ENCODE measurements around the gene DSE. TPM values are rescaled to one million over a fixed set of nuclear protein-coding genes. Genes with fewer than 3 reads are reported as not detected.
A peak's percentile ranks its signal among the peaks of the same experiment; 100 is the strongest.

DSE gene
- total and polyA plus RNA-seq, 2 donors (not counting 1 experiment from before 2014, with no cell fraction given), result 8.3 to 8.6 TPM

DNA sequence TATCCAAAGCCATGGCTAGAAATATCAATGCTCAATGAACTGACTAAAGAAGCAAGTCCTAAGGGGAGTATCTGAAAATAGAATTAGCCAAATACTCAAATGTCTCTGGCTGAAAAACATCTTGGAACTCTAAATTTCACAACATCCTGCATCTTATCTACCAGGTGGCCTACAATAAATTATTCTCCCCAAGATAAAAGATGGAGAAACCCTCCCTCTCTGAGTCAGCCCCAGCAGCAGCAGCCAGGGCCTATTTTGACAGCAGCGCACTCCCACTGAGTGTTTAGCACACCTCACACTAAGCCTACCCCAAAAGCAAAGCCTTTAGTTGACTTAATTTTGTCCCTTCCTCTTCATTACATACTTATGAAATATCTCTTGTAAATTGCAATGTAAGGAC lies 96.3 kb downstream of the DSE start:
- no peak overlapping the region for H3K9ac ChIP-seq (ENCODE audit: low read length)
- TF ChIP-seq, protein P1, sequence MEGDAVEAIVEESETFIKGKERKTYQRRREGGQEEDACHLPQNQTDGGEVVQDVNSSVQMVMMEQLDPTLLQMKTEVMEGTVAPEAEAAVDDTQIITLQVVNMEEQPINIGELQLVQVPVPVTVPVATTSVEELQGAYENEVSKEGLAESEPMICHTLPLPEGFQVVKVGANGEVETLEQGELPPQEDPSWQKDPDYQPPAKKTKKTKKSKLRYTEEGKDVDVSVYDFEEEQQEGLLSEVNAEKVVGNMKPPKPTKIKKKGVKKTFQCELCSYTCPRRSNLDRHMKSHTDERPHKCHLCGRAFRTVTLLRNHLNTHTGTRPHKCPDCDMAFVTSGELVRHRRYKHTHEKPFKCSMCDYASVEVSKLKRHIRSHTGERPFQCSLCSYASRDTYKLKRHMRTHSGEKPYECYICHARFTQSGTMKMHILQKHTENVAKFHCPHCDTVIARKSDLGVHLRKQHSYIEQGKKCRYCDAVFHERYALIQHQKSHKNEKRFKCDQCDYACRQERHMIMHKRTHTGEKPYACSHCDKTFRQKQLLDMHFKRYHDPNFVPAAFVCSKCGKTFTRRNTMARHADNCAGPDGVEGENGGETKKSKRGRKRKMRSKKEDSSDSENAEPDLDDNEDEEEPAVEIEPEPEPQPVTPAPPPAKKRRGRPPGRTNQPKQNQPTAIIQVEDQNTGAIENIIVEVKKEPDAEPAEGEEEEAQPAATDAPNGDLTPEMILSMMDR (IDR thresholded peaks at IDR 0.05), result no peak
- no peak for TF ChIP-seq EZH2 (IDR thresholded peaks at IDR 0.05; ENCODE audit: borderline replicate concordance, insufficient read depth, low read depth, low read length, poor library complexity, severe bottlenecking)
- POLR2A ChIA-PET, result interaction anchor here (0.9 kb wide), 1 partner anchor 188 kb away, joined by 3 read pairs; no protein-coding TSS in a partner anchor
- no CpG with 5 or more reads among the region's 1 CpG for WGBS (ENCODE audit: insufficient coverage)
- peak overlapping the region; percentile 27 for H3K4me2 ChIP-seq (replicated peaks; ENCODE audit: low read depth, low read length, poor library complexity, severe bottlenecking)
- DNase-seq (no peak), ATAC-seq (ENCODE audit: low read depth) (no peak)
- CTCF ChIA-PET, result interaction anchor here (1.2 kb wide), 1 partner anchor 74 kb away, joined by 4 read pairs; no protein-coding TSS in a partner anchor
- no peak overlapping the region for H3K4me3 ChIP-seq (ENCODE audit: control extremely low read depth in 1 of 5, extremely low read depth in 1 of 5, insufficient read depth in 1 of 5, low read depth in 2 of 5, low read length in 4 of 5)
- peak overlapping the region; percentile 37 for H2AFZ ChIP-seq (ENCODE audit: insufficient read depth, low read depth, low read length, poor library complexity, severe bottlenecking)
- intact Hi-C loops (cut with micrococcal nuclease), result loop anchor here (10.0 kb wide), 1 partner anchor 362 kb away; the partner anchor contains the start of gene NT5DC1
- peaks cover 45 to 54% of the 10 kb centered on the region in 2 donors for H3K4me1 ChIP-seq (ENCODE audit: control insufficient read depth in 2 of 2, insufficient read depth in 2 of 2, low read length in 2 of 2)
- peak overlapping the region; percentile 39 to 91 for H3K27ac ChIP-seq (ENCODE audit: low read length in 2 of 2)
- Mint-ChIP-seq H3K27me3 (no peaks in the 10 kb centered on the region), H3K4me1 (peaks cover 55% of the 10 kb centered on the region), H3K9me3 (ENCODE audit: insufficient read depth) (no peaks in the 10 kb centered on the region), H3K4me3 (no peak overlapping the region), H3K27ac (peak overlapping the region; percentile 93)
- no peaks in the 10 kb centered on the region for H4K20me1 ChIP-seq (ENCODE audit: control insufficient read depth, insufficient read depth, low read length, poor library complexity, severe bottlenecking)
- H3K36me3 ChIP-seq (replicated peaks in 1 of 2; ENCODE audit: control extremely low read depth in 1 of 2, control insufficient read depth in 1 of 2, extremely low read depth in 1 of 2, insufficient read depth in 2 of 2, low read length in 1 of 2), result no peaks in the 10 kb centered on the region
- no peaks in the 10 kb centered on the region for H3K27me3 ChIP-seq (replicated peaks in 1 of 4; ENCODE audit: control extremely low read depth in 1 of 4, control insufficient read depth in 3 of 4, insufficient read depth in 4 of 4, low read length in 3 of 4)
- peaks cover 3% of the 10 kb centered on the region for H3K79me2 ChIP-seq (ENCODE audit: control insufficient read depth, insufficient read depth, low read length)
- H3K9me3 ChIP-seq (ENCODE audit: control extremely low read depth in 1 of 3, control insufficient read depth in 2 of 3, insufficient read depth in 1 of 3, low read length in 2 of 3), result no peaks in the 10 kb centered on the region

DNA sequence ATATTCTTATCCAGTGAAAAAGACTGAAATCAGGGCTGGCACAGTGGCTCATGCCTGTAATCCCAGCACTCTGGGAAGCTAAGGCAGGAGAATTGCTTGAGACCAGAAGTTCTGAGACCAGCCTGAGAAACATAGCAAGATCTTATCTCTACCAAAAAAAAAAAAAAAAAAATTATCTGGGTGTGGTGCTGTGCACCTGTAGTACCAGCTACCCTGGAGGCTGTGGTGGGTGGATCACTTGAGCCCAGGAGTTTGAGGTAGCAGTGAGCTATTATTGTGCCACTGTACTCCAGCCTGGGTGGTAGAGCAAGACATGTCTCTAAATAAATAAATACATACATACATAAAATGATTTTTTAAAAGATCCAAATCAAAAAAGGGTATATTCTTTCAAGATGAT lies 96.8 kb downstream of the DSE start:
- H3K27ac ChIP-seq (ENCODE audit: low read length in 2 of 2), result peak overlapping the region; percentile 39 to 91
- intact Hi-C loops (cut with micrococcal nuclease), result loop anchor here (10.0 kb wide), 1 partner anchor 363 kb away; the partner anchor contains the start of gene NT5DC1
- H2AFZ ChIP-seq (ENCODE audit: insufficient read depth, low read depth, low read length, poor library complexity, severe bottlenecking), result peak overlapping the region; percentile 37
- no peak overlapping the region for H3K9ac ChIP-seq (ENCODE audit: low read length)
- no peaks in the 10 kb centered on the region for H3K27me3 Mint-ChIP-seq
- ATAC-seq (ENCODE audit: low read depth) (no peak), DNase-seq (peak; percentile 33)
- POLR2A ChIA-PET, result interaction anchor here (0.6 to 0.9 kb wide), 2 partner anchors 78 to 188 kb away, joined by 3 to 7 read pairs; no protein-coding TSS in a partner anchor
- H4K20me1 ChIP-seq (ENCODE audit: control insufficient read depth, insufficient read depth, low read length, poor library complexity, severe bottlenecking), result no peaks in the 10 kb centered on the region
- H3K9me3 ChIP-seq (ENCODE audit: control extremely low read depth in 1 of 3, control insufficient read depth in 2 of 3, insufficient read depth in 1 of 3, low read length in 2 of 3), result no peaks in the 10 kb centered on the region
- H3K9me3 Mint-ChIP-seq (ENCODE audit: insufficient read depth), result no peaks in the 10 kb centered on the region
- no peak overlapping the region for H3K4me3 ChIP-seq (ENCODE audit: control extremely low read depth in 1 of 5, extremely low read depth in 1 of 5, insufficient read depth in 1 of 5, low read depth in 2 of 5, low read length in 4 of 5)
- H3K4me3 Mint-ChIP-seq, result no peak overlapping the region
- H3K4me1 ChIP-seq (ENCODE audit: control insufficient read depth in 2 of 2, insufficient read depth in 2 of 2, low read length in 2 of 2), result peaks cover 45 to 53% of the 10 kb centered on the region in 2 donors
- TF ChIP-seq, protein P1 (IDR thresholded peaks at IDR 0.05), result no peak
- no peak for TF ChIP-seq EZH2 (IDR thresholded peaks at IDR 0.05; ENCODE audit: borderline replicate concordance, insufficient read depth, low read depth, low read length, poor library complexity, severe bottlenecking)
- peaks cover 52% of the 10 kb centered on the region for H3K4me1 Mint-ChIP-seq
- CTCF ChIA-PET, result interaction anchor here (0.7 to 1.2 kb wide), 2 partner anchors 24 to 75 kb away, joined by 4 read pairs; no protein-coding TSS in a partner anchor
- no peaks in the 10 kb centered on the region for H3K27me3 ChIP-seq (replicated peaks in 1 of 4; ENCODE audit: control extremely low read depth in 1 of 4, control insufficient read depth in 3 of 4, insufficient read depth in 4 of 4, low read length in 3 of 4)
- H3K27ac Mint-ChIP-seq, result peak overlapping the region; percentile 93
- peak overlapping the region; percentile 27 for H3K4me2 ChIP-seq (replicated peaks; ENCODE audit: low read depth, low read length, poor library complexity, severe bottlenecking)
- no peaks in the 10 kb centered on the region for H3K36me3 ChIP-seq (replicated peaks in 1 of 2; ENCODE audit: control extremely low read depth in 1 of 2, control insufficient read depth in 1 of 2, extremely low read depth in 1 of 2, insufficient read depth in 2 of 2, low read length in 1 of 2)
- no peaks in the 10 kb centered on the region for H3K79me2 ChIP-seq (ENCODE audit: control insufficient read depth, insufficient read depth, low read length)
